ENCODE data around the gene LRP2. TPM values are rescaled to one million over a fixed set of nuclear protein-coding genes. Genes with fewer than 3 reads are reported as not detected.

LRP2 gene
- total RNA-seq, 6 donors from 2014 or later, result 20.0 to 56.5 (median 27.5) TPM

DNA sequence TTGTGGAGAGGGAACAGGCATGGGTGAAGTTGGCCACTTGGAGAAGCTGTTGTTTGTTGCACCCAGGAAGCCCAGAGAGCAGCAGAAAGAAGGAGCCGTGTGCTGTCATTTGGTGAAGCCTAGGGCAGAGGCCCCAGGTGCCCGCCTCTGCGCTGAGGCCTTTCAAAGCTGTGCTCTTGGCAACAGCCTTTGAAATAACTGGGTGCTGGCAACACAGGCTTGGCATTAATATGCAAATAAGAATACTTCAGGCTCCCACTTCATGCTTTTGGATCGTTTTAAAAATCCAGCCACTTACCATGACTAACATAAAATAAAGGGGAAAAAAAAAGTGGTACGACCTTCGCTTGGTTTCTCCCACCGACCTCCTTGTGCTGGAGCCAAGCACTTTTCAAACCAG is 251.9 kb downstream of the LRP2 start:
- H3K27me3 ChIP-seq, result no peaks in the 10 kb centered on the region
- 68 to 83% methylated on average over 7 of the region's 7 CpGs for WGBS, 2 donors
- TF ChIP-seq, protein P1, sequence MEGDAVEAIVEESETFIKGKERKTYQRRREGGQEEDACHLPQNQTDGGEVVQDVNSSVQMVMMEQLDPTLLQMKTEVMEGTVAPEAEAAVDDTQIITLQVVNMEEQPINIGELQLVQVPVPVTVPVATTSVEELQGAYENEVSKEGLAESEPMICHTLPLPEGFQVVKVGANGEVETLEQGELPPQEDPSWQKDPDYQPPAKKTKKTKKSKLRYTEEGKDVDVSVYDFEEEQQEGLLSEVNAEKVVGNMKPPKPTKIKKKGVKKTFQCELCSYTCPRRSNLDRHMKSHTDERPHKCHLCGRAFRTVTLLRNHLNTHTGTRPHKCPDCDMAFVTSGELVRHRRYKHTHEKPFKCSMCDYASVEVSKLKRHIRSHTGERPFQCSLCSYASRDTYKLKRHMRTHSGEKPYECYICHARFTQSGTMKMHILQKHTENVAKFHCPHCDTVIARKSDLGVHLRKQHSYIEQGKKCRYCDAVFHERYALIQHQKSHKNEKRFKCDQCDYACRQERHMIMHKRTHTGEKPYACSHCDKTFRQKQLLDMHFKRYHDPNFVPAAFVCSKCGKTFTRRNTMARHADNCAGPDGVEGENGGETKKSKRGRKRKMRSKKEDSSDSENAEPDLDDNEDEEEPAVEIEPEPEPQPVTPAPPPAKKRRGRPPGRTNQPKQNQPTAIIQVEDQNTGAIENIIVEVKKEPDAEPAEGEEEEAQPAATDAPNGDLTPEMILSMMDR (IDR thresholded peaks at IDR 0.05), result no peak
- no peak for TF ChIP-seq POLR2A (IDR thresholded peaks at IDR 0.05)
- TF ChIP-seq EP300 (IDR thresholded peaks at IDR 0.05), result no peak
- H3K4me3 ChIP-seq, result no peak overlapping the region
- H3K27ac ChIP-seq, result no peak overlapping the region
- peaks cover 0 to 16% (median 6%) of the 10 kb centered on the region in 4 donors for H3K4me1 ChIP-seq
- ATAC-seq (ENCODE audit: low FRiP score in 2 of 2), result no peak
- DNase-seq, result no peak
- H3K9me3 ChIP-seq, result no peaks in the 10 kb centered on the region
- no peaks in the 10 kb centered on the region for H3K36me3 ChIP-seq

- H3K4me1 ChIP-seq, result peaks cover 0 to 16% (median 6%) of the 10 kb centered on the region in 4 donors
- 51 to 55% methylated on average over 20 to 21 of the region's 21 CpGs for WGBS, 2 donors
- ATAC-seq (ENCODE audit: low FRiP score in 2 of 2) (peak; percentile 83 to 90), DNase-seq (peak in 1 of 2 donors; percentile 86)
- no peaks in the 10 kb centered on the region for H3K36me3 ChIP-seq
- no peak for TF ChIP-seq EP300 (IDR thresholded peaks at IDR 0.05)
- TF ChIP-seq, protein P1 (IDR thresholded peaks at IDR 0.05), result peak; percentile 73 to 88 (median 81)
- H3K27me3 ChIP-seq, result no peaks in the 10 kb centered on the region
- no peak overlapping the region for H3K4me3 ChIP-seq
- no peak overlapping the region for H3K27ac ChIP-seq
- H3K9me3 ChIP-seq, result no peaks in the 10 kb centered on the region
Measured at GRCh38 chr2:169109502-169110409, 252.6 kb downstream of the LRP2 start.

DNA sequence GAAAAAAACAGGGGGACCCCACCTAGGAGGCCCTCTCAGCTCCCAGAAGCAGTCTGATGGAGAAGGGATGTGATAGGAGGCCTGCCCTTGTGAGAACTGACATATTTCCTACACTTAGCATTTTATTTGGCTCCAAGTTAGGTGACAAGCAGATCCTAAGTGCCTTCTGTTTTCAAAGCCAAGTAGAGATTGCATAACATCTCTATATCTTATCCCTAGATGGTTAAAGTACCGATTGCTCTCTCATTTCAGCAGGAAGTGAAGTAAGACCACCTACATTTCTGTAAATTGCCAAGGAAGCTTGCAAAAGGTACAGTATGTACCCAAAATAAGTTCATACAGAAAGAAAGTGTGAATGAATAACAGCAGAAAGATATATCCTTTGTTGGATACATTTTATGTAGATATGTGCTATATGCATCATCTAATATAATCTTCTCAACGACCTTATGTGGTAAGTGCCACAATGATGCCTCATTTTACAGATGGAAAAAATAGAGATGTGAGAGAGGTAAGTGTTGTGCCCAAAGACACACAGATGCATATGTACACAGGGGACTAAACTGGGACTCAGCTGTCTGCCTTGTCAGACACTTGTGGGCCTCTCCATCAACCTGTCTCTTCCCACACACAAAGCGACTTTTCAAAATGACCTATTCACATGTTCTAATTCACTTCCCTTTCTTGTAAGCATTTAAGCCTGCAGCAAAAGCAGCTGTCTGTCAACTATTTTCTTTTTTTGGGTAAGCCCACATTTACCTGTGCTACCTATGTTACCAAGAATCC is 254.0 kb downstream of the LRP2 start:
- Histone ChIP-seq H3K4me3 (no peak overlapping the region), H3K9me3 (no peaks in the 10 kb centered on the region), H3K27me3 (no peaks in the 10 kb centered on the region), H3K4me1 (peaks cover 0 to 16% (median 6%) of the 10 kb centered on the region in 4 donors), H3K36me3 (no peaks in the 10 kb centered on the region), H3K27ac (peak overlapping the region in 3 of 4 donors; percentile 13 to 74 (median 47))
- ATAC-seq (ENCODE audit: low FRiP score in 2 of 2), result no peak
- TF ChIP-seq, protein P1 (IDR thresholded peaks at IDR 0.05), result no peak
- TF ChIP-seq POLR2AphosphoS5 (IDR thresholded peaks at IDR 0.05) (no peak), EP300 (IDR thresholded peaks at IDR 0.05) (no peak), POLR2A (IDR thresholded peaks at IDR 0.05) (no peak)
- no peak for DNase-seq
- 36 to 62% methylated on average over 3 of the region's 3 CpGs for WGBS, 2 donors

- Histone ChIP-seq H3K36me3 (no peaks in the 10 kb centered on the region), H3K9me3 (no peaks in the 10 kb centered on the region), H3K27me3 (no peaks in the 10 kb centered on the region), H3K4me1 (peaks cover 0 to 16% (median 6%) of the 10 kb centered on the region in 4 donors), H3K4me3 (no peak overlapping the region), H3K27ac (peak overlapping the region in 2 of 4 donors; percentile 47 to 74)
- 44 to 73% methylated on average over 2 of the region's 2 CpGs for WGBS, 2 donors
- ATAC-seq (ENCODE audit: low FRiP score in 2 of 2), result no peak
- TF ChIP-seq, protein P1 (IDR thresholded peaks at IDR 0.05), result no peak
- TF ChIP-seq EP300 (IDR thresholded peaks at IDR 0.05) (no peak), POLR2A (IDR thresholded peaks at IDR 0.05) (peak in 1 of 4 donors; percentile 14), POLR2AphosphoS5 (IDR thresholded peaks at IDR 0.05) (no peak)
- no peak for DNase-seq
Measured at GRCh38 chr2:169107645-169108044, 254.7 kb downstream of the LRP2 start.

Data from upper lobe of left lung (tissue), 6 donors.